WTC11 (cell line): ENCODE data around the gene PSMB11. TPM values are rescaled to one million over a fixed set of nuclear protein-coding genes. Genes with fewer than 3 reads are reported as not detected.

Experiments used
- ATAC-seq: fragments of 200-7000 bp; cut with Tn5 transposase; 2 replicates; pipeline ENCODE4 v1.10.0; 2021; ENCODE audit warnings: mild to moderate bottlenecking, moderate library complexity
- CTCF ChIA-PET: fragments of 300-600 bp; sonication (Branson Sonifier 250); formaldehyde crosslinking; loops from one replicate; lab custom pipeline; 2021; ENCODE audit warnings: antibody characterized with exemption; lab: Charles Lee
- POLR2A ChIA-PET: fragments of 350-600 bp; sonication (Branson Sonifier 250); formaldehyde crosslinking; loops from one replicate; lab custom pipeline; 2021; ENCODE audit warnings: antibody characterized with exemption; lab: Charles Lee
- DNase-seq: peaks from one replicate; pipeline ENCODE4 v3.0.0; 2021; ENCODE audit warnings: low spot score
- H3K27ac Mint-ChIP-seq: 2 replicates; pipeline ENCODE4 v1.8.0; 2021; ENCODE audit warnings: mixed read lengths
- H3K27me3 Mint-ChIP-seq: 2 replicates; pipeline ENCODE4 v1.8.0; 2021; ENCODE audit warnings: low read depth, mild to moderate bottlenecking, moderate library complexity, mixed read lengths
- H3K36me3 Mint-ChIP-seq: 2 replicates; pipeline ENCODE4 v1.8.0; 2021; ENCODE audit warnings: mixed read lengths
- H3K4me1 Mint-ChIP-seq: 2 replicates; pipeline ENCODE4 v1.8.0; 2022; ENCODE audit warnings: mixed read lengths
- H3K4me3 Mint-ChIP-seq: 2 replicates; pipeline ENCODE4 v1.8.0; 2021; ENCODE audit warnings: mild to moderate bottlenecking, moderate library complexity, mixed read lengths
- H3K9me3 Mint-ChIP-seq: 2 replicates; pipeline ENCODE4 v1.8.0; 2021; ENCODE audit warnings: mixed read lengths
- ATF2 ChIP-seq: sonication (generic); formaldehyde crosslinking; IDR thresholded peaks from 2 replicates; pipeline ENCODE4 v1.8.1; 2022; ENCODE audit warnings: low read depth, missing genetic modification reagents, borderline replicate concordance
- CREM ChIP-seq: sonication (generic); formaldehyde crosslinking; IDR thresholded peaks from 2 replicates; pipeline ENCODE4 v1.8.1; 2022; ENCODE audit warnings: mild to moderate bottlenecking, missing genetic modification reagents, moderate library complexity
- FOXP4 ChIP-seq: sonication (generic); formaldehyde crosslinking; IDR thresholded peaks from 2 replicates; pipeline ENCODE4 v1.8.0; 2022; ENCODE audit warnings: mild to moderate bottlenecking, missing genetic modification reagents
- GRHL2 ChIP-seq: fragments of 250-450 bp; sonication (Bioruptor Pico); IDR thresholded peaks from 2 replicates; pipeline ENCODE4 v1.8.0; 2022; ENCODE audit warnings: mild to moderate bottlenecking, moderate library complexity; ENCODE audit not compliant: insufficient replicate concordance, severe bottlenecking
- HMGXB4 ChIP-seq: sonication (generic); formaldehyde crosslinking; IDR thresholded peaks from 2 replicates; pipeline ENCODE4 v1.8.1; 2023; ENCODE audit warnings: mild to moderate bottlenecking, moderate library complexity, missing genetic modification reagents
- IRF1 ChIP-seq: sonication (generic); formaldehyde crosslinking; IDR thresholded peaks from 2 replicates; pipeline ENCODE4 v1.8.0; 2023; ENCODE audit warnings: missing genetic modification reagents
- JUN ChIP-seq: sonication (generic); formaldehyde crosslinking; IDR thresholded peaks from 2 replicates; pipeline ENCODE4 v1.8.0; 2023; ENCODE audit warnings: mild to moderate bottlenecking, missing genetic modification reagents
- KAT7 ChIP-seq: sonication (generic); formaldehyde crosslinking; IDR thresholded peaks from 2 replicates; pipeline ENCODE4 v1.8.1; 2023; ENCODE audit warnings: missing genetic modification reagents, mild to moderate bottlenecking, borderline replicate concordance
- MLX ChIP-seq: sonication (generic); formaldehyde crosslinking; IDR thresholded peaks from 2 replicates; pipeline ENCODE4 v1.8.1; 2023; ENCODE audit warnings: mild to moderate bottlenecking, missing genetic modification reagents, moderate library complexity
- NFE2L1 ChIP-seq: sonication (generic); formaldehyde crosslinking; IDR thresholded peaks from 2 replicates; pipeline ENCODE4 v1.8.1; 2023; ENCODE audit warnings: missing genetic modification reagents
- SMAD4 ChIP-seq: sonication (generic); formaldehyde crosslinking; IDR thresholded peaks from 2 replicates; pipeline ENCODE4 v1.8.0; 2022; ENCODE audit warnings: mild to moderate bottlenecking, missing genetic modification reagents
- SOX15 ChIP-seq: fragments of 250-450 bp; sonication (Bioruptor Pico); IDR thresholded peaks from 2 replicates; pipeline ENCODE4 v1.9.0; 2021; ENCODE audit warnings: mild to moderate bottlenecking
- STAT6 ChIP-seq: sonication (generic); formaldehyde crosslinking; conservative IDR thresholded peaks from 2 replicates; pipeline ENCODE4 v1.8.1; 2023; ENCODE audit warnings: mild to moderate bottlenecking, low read depth, missing genetic modification reagents, moderate library complexity
- ZNF121 ChIP-seq: sonication (generic); formaldehyde crosslinking; IDR thresholded peaks from 2 replicates; pipeline ENCODE4 v1.8.0; 2023; ENCODE audit warnings: missing genetic modification reagents
- ZNF219 ChIP-seq: sonication (generic); formaldehyde crosslinking; IDR thresholded peaks from 2 replicates; pipeline ENCODE4 v1.8.0; 2023; ENCODE audit warnings: missing genetic modification reagents, mild to moderate bottlenecking, borderline replicate concordance
- ZNF263 ChIP-seq: sonication (generic); formaldehyde crosslinking; IDR thresholded peaks from 2 replicates; pipeline ENCODE4 v1.8.1; 2022; ENCODE audit warnings: low read depth, mild to moderate bottlenecking, moderate library complexity, missing genetic modification reagents
- ZNF396 ChIP-seq: fragments of 250-450 bp; sonication (Bioruptor Pico); IDR thresholded peaks from 2 replicates; pipeline ENCODE4 v1.8.0; 2021; ENCODE audit warnings: mild to moderate bottlenecking, moderate library complexity, borderline replicate concordance
- ZSCAN18 ChIP-seq: fragments of 250-450 bp; sonication (Bioruptor Pico); IDR thresholded peaks from 2 replicates; pipeline ENCODE4 v2.1.2; 2022; ENCODE audit warnings: mild to moderate bottlenecking, moderate library complexity
- total RNA-seq: library from RNA; stranded (reverse); gene quantifications from 3 replicates; pipeline ENCODE4 v1.2.3, GENCODE V29; 2021

The PSMB11 gene
- total RNA-seq, 1 experiment from 2014 or later: not detected

GRCh38 chr14:23028799-23029198, 13.2 kb upstream of the PSMB11 start:
- POLR2A ChIA-PET: no interaction called here
- no peaks in the 10 kb centered on the region for H3K9me3 Mint-ChIP-seq
- no peaks in the 10 kb centered on the region for H3K27me3 Mint-ChIP-seq
- no peak for ATAC-seq
- no peak for DNase-seq
- TF ChIP-seq IRF1 (CRISPR knock-in tag) (no peak), ZSCAN18 (no peak), KAT7 (CRISPR knock-in tag) (no peak), JUN (CRISPR knock-in tag) (no peak), MLX (CRISPR knock-in tag) (no peak), ZNF263 (CRISPR knock-in tag) (no peak), CREM (CRISPR knock-in tag) (no peak), SMAD4 (CRISPR knock-in tag) (no peak), GRHL2 (no peak), ATF2 (CRISPR knock-in tag) (no peak), SOX15 (CRISPR knock-in tag) (no peak)
- H3K4me3 Mint-ChIP-seq: no peak overlapping the region
- H3K4me1 Mint-ChIP-seq: peaks cover 22% of the 10 kb centered on the region
- CTCF ChIA-PET: interaction anchor here (0.6 to 0.9 kb wide), 2 partner anchors 40 to 43 kb away, joined by 3 to 4 read pairs; no protein-coding TSS in a partner anchor
- peaks cover 69% of the 10 kb centered on the region for H3K36me3 Mint-ChIP-seq
- no peak overlapping the region; the same call in 1 of the 2 replicates for H3K27ac Mint-ChIP-seq

GRCh38 chr14:23030936-23031335, 11.1 kb upstream of the PSMB11 start:
- H3K27me3 Mint-ChIP-seq: no peaks in the 10 kb centered on the region
- ChIA-PET POLR2A (no interaction called here), CTCF (interaction anchor here (0.9 kb wide), 1 partner anchor 45 kb away, joined by 3 read pairs; no protein-coding TSS in a partner anchor)
- peaks cover 55% of the 10 kb centered on the region for H3K36me3 Mint-ChIP-seq
- no peak for ATAC-seq
- DNase-seq: no peak
- no peak overlapping the region for H3K4me3 Mint-ChIP-seq
- TF ChIP-seq ZNF263 (CRISPR knock-in tag) (no peak), ZNF121 (CRISPR knock-in tag) (no peak), STAT6 (no peak), HMGXB4 (CRISPR knock-in tag) (no peak), FOXP4 (CRISPR knock-in tag) (no peak), ZNF396 (CRISPR knock-in tag) (no peak), IRF1 (CRISPR knock-in tag) (no peak), ZSCAN18 (no peak), NFE2L1 (CRISPR knock-in tag) (no peak), ZNF219 (no peak)
- H3K9me3 Mint-ChIP-seq: no peaks in the 10 kb centered on the region
- H3K4me1 Mint-ChIP-seq: peaks cover 18% of the 10 kb centered on the region
- no peak overlapping the region for H3K27ac Mint-ChIP-seq
